NCI-H146 treated with DMSO at 0.1 percent for 48 hours (cell line): ENCODE measurements around the gene VKORC1L1.
"Not testable (repeated sequence)": the region's sequence is repeated elsewhere in the genome, so short reads cannot be mapped to it uniquely, and the experiment has no call there.

Source experiments
- DNase-seq: peaks from one replicate; lab custom pipeline; 2025; ENCODE audit not compliant: unreplicated experiment; lab: John Stamatoyannopoulos, UW

The VKORC1L1 gene

DNA sequence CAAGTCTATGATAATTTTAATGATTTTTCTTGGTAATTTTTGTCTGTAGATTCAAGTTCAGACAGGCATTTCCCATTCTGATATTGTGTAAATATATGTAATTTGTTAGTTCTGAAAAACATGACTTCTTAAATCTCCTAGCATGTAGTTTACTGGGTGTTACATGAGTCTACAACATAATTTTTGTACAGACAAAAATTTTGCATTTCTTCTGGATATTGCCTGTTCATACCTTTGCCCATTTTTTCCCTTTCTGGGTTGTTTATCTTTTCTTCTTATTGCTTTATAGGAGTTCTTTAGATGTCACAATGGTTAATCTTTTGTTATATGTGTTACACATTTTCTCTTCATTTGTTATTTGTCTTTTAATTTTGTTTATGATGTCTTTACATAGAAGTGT, 12.1 kb downstream of the VKORC1L1 start:
- not testable (repeated sequence) for DNase-seq

DNA sequence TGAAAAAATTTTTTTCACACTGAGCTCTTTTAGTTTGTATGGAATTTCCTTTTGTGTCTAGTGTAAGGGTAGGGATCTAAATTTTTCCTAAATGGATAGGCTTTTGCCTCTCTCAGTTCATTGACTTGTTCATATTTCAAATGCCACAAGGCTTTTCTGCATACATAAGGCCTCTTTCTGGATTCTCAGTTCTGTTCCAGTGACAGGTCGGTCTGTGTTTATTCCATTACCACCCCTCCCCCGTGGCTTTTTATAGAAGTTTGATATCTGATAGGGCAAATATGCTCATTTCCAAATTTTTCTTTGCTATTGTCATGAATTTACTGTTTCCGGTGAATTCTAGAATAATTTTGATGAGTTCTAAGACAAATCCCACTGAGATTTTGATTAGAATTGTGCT, 12.7 kb downstream of the VKORC1L1 start:
- not testable (repeated sequence) for DNase-seq

DNA sequence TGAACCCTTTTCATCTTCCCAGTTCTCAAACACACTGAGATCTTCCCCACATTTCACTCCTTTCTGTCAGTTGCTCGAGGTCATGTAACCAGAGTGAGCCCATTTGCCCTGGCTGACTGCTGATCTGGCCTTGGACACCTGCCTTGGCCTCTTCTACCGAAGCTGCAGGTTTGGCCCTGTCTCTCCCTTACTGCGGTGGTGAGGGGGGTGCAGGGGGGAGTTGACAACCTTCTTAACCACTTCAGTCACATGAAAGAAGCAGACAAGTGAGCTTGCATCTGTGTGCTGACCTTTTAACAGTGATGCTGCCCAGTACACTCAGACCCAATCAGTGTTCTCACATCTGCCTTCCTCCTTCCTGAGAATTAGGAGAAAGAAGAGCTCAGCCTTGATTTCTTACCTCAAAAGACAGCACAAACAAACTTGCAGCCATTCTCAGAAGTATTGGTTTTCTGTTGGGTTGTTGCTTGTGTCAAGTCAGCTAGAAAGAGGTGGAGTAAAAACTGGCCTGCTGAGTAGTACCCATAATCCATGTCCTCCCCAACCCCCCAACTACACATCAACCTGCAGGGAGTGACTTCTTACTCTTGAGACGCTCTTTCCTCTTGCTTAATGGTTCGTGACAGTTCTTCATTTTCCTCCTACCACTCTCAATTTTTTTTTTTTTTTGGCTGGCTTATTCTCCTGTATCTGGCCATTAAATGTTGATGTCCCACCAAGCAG, 15.7 kb downstream of the VKORC1L1 start:
- not testable (repeated sequence) for DNase-seq

DNA sequence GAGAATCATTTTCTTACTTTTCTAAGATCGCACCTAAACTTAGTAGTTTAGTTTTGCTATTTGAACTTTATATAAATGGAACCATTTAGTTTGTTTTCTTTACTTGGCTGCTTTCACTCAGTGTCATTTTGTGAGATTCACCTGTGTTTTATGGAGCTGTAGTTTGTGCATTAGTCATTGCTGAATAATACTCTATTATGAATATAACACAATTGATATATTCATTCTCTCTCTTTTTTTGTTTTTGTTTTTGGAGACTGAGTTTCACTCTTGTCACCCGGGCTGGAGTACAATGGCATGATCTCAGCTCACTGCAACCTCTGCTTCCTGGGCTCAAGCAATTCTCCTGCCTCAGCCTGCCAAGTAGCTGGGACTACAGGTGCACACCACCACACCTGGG, 16.8 kb downstream of the VKORC1L1 start:
- not testable (repeated sequence) for DNase-seq

DNA sequence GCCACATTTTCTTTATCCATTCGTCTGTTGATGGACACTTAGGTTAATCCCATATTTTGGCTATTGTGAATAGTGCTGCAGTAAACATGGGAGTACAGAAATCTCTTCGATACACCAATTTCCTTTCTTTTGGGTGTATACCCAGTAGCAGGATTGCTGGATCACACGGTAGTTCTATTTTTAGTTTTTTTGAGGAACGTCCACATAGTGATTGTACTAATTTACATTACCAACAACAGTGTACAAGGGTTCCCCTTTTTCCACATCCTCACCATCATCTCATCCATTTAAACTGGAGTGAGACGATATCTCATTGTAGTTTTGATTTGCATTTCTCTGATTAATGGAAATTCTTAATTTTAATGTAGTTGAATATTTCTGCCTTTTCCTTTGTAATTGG, 19.3 kb downstream of the VKORC1L1 start:
- DNase-seq, result no peak

DNA sequence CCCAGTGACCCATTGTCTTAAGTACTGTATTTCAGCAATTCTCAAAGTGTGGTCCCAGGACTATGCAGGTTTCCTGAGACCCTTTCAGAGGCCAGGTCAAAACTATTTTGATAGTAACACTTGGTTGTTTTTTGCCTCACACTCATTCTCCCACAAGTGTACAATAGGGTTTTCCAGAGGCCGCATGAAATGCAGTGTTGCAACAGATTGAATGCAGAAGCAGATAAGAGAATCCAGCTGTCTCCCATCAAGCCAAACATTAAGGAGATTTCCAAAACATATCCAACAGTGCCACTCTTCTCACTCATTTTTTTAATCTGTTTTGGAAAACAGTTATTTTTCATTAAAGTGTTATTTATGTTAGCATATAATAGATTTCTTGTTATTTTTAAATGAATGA, 20.0 kb downstream of the VKORC1L1 start:
- no peak for DNase-seq

DNA sequence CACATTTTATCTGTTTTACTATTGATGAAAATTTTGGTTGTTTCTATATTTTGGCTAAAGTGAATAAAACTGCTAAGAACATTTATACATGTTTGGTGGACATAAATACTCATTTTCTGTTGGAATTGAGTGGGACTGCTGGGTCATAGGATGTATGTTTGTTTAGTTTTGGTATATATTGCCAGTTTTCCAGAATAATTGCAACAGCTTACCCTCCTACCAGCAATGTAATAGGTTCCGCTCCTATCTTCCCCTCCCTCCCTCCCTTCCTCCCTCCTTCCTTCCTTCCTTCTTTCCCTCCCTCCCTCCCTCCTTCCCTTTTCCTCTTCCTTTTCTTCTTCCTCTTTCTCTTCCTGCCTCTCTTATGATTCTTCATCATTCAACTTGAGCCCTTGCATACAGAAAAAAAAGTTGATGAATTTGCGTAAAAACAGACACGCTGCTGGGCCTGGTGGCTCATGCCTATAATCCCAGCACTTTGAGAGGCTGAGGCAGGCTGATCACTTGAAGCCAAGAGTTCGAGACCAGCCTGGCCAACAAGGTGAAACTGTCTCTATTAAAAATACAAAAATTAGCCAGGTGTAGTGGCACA, 23.5 kb downstream of the VKORC1L1 start:
- no peak for DNase-seq

DNA sequence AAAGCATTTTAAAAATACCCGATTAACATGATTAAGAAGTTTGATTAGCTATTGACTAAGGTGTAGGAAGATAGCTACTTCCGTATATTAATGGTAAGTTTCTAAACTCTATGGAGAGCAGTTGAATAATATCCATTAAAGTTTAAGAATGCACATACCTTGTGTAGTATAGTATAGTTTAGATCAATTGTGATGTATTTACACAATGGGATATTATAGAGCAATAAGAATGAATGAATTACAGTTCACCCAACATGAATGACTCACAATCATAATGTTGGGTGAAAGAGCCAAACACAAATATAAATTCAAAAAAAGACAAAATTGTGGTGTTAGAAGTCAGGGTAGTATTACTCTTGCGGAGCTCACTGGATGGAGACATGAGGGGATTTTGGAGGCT, 24.4 kb downstream of the VKORC1L1 start:
- not testable (repeated sequence) for DNase-seq

DNA sequence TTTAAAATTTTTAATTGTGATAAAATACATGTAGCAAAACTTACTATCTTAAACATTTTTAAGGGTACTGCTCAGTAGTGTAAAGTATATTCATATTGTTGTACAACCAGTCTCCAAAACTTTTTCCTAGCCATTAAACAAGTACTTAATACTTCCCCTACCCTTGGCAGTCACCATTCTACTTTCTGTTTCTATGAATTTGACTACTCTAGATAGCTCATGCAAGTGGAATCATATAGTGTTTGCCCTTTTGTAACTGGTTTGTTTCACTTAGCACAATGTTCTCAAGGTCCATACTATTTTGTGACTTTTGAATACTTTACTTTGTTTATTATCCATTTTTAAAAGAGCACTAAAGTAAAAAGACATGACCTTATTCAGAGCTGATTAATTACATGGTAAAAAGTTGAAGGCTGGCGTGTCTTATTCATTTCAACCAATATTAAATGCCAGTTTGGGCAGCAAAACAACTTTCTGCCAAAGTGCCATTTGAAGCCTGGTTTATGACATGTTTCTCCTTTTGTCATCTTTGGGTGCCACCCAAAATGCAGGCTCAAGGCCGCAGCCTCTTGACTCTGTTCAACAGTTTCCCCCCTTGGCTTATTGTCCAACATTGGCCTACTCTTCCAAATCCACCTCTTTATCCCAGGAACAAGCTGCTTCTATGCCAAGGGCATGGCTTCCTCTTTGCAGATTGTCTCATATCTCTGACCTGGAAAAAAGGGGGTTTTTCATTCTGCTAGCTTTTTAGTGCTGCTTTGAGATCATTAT, 26.0 kb downstream of the VKORC1L1 start:
- DNase-seq, result not testable (repeated sequence)

DNA sequence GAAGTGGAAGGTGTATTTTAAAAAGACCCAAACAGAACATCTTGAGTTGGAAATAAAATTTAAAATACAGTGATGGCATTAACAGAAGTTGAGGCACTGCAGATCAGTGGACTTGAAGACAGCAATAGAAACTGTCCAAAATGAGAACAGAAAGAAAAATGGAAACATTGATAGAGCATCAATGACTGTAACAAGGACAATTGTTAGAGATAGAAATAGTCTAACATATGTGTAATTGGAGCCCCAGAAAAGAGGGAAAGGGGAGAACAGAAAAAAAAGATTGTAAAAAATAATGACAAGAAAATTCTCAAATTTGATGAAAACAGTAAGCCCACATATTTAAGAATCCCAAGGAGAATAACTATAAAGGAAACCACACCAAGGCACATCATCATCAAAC, 29.4 kb downstream of the VKORC1L1 start:
- no peak for DNase-seq

DNA sequence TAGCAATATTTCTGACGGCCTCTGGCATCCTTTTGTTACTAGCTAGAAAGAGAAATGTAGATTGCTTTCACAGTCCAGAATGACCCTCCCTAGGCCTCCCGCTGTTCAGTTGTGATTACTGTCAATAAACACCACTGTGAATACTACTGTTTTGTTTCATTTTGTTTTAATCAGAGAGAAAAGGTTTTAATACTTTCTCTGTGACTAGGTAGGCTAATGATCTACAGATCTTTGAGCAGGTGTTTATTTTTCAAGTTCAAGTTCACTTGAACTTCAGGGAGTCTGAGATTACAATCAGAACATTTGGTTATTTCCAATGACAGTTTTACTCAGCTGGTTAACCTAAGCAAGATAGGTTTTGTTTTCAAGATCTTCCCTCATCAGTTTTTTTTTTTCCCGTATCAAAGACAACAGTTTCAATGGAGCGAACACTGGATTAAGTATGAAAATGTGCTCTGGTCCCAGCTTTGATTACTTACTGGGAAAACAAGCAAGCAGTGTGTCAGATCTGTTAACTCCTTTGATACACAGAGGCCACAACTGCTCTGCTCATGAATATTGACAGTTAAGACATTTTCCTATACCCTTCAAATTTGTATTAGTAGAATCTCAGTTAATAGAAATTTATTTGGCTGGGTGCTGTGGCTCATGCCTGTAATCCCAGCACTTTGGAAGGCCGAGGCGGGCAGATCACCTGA, 34.8 kb downstream of the VKORC1L1 start:
- DNase-seq, result peak; percentile 40

DNA sequence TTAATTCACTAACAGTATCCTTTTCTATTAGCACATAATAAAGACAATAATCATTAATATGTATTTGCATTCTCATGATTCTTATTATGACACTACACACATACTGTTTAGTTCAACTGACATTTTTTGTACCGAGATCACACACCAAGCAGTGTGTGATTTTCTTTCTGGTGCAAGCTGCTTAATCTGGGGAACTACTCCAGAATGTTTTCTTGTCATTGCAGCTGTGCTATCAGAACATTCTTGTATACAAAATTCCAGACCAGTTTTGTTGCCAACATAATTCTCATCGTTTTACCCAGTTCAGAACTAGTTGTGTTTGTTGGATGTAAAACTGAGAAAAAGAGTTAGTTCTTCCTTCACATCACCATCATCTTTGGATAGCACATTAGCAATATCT, 37.4 kb downstream of the VKORC1L1 start:
- DNase-seq, result no peak

DNA sequence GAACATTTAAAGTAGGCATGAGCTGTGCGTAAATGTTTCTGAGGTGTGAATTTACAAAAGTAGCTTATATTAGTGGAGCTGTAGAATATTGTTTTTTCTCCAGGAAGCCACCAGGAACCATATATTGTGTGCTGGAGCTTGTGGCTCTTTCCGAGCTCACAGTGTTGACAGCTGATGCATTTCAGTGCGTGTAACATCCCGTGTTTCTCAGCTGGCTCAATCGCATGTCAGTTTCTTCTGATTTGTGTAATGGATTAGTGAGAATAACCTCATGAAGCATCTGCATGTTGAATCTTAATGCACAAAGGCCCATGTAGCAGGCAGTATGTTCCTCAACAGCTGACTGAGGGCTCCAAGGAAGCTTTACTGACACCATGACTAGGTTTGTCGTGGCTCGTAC, 39.4 kb downstream of the VKORC1L1 start:
- DNase-seq, result no peak

DNA sequence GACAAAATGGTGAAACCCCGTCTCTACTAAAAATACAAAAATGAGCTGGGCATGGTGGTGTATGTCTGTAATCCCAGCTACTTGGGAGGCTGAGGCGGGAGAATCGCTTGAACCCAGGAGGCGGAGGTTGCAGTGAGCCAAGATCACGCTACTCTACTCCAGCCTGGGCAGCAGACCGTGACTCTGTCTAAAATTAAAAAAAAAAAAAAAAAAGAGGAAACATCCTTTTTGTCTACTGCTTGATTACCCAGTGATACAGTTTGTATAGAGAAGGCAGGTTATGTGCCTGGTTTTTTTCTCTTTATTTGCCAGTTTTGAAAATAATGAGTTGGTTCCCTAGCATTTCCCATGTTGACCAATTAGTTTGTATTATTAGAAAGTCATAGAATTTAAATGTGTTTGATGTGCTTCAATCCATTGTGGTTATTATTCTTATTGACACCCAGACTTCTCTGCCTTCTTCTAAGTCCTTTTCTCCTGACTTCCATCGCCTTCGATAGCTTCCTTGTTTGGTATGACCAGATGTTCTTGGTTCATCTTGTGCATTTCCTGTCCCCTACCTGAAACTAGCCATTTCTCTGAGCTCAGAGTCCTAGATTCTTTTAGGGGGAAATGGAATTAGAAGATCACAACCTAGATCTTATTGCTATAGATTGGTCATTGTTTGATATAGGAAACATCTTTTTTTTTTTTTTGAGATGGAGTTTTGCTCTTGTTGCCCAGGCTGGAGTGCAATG, 43.2 kb downstream of the VKORC1L1 start:
- no peak for DNase-seq

DNA sequence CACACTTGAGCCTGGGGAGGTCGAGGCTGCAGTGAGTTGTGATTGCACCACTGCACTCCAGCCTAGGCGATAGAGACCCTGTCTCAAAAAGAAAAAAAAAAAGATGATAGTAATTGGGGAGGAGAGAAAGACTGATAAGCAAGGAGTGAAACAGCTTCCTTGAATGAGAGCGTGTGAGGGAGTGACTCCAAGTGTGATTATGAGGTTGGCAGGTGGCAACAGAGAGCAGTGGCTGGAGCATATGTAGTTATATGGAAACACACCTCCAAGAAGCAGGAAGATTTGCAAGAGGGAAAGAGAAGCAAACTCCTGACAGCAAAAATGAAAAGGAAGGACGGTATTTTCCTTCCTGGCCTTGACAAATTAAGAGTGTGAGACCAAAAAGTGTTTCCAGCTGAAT, 50.4 kb downstream of the VKORC1L1 start:
- DNase-seq, result no peak

DNA sequence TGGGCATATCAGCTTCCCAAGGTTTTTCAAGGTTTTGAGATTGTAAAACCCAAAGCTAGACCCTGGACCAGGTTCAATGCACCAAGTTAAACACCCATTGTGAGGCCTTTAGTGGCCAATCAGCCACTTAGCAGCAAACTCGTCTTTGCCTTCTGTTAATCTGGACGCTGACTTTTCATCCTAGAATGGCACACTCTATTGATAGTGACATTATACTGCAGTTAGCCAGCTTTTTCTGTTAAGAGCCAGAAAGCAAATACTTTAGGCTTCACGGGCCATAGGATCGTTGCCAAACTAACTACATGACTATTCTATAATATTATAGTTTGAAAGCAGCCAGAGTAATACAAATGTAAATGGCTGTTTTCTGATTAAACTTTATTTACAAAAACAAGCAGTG, 51.3 kb downstream of the VKORC1L1 start:
- DNase-seq, result no peak

DNA sequence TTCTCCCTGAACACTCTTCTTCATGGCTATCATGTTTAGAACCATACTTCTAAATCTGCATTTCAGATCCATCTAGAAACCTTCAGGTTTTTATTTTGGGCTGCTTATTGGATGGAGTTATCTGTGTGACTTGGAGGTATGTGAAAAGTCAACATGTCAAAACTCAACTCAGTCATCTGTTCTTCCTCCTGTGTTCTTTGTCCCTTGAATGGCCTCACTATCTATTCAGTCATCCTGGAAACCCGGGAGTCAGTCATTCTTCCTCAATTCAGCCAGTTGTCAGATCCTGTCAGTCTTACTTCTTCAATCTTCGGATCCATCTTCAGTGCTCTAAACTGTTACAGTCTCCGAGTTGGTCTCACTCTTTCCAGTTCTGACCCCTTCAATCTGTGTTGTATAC, 52.2 kb downstream of the VKORC1L1 start:
- DNase-seq, result no peak

DNA sequence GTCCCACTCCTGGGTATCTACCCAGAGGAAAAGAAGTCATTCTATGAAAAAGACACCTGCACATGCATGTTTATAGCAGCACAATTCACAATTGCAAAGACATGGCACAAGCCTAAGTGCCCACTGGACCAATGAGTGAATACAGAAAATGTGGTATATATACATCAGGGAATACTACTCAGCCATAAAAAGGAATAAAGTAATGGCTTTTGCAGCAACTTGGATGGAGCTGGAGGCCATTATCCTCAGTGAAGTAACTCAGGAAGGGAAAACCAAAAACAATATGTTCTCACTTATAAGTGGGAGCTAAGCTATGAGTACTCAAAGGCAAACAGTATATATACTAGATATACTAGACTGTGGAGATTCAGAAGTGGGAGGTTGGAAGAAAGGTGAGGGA, 53.7 kb downstream of the VKORC1L1 start:
- DNase-seq, result no peak

DNA sequence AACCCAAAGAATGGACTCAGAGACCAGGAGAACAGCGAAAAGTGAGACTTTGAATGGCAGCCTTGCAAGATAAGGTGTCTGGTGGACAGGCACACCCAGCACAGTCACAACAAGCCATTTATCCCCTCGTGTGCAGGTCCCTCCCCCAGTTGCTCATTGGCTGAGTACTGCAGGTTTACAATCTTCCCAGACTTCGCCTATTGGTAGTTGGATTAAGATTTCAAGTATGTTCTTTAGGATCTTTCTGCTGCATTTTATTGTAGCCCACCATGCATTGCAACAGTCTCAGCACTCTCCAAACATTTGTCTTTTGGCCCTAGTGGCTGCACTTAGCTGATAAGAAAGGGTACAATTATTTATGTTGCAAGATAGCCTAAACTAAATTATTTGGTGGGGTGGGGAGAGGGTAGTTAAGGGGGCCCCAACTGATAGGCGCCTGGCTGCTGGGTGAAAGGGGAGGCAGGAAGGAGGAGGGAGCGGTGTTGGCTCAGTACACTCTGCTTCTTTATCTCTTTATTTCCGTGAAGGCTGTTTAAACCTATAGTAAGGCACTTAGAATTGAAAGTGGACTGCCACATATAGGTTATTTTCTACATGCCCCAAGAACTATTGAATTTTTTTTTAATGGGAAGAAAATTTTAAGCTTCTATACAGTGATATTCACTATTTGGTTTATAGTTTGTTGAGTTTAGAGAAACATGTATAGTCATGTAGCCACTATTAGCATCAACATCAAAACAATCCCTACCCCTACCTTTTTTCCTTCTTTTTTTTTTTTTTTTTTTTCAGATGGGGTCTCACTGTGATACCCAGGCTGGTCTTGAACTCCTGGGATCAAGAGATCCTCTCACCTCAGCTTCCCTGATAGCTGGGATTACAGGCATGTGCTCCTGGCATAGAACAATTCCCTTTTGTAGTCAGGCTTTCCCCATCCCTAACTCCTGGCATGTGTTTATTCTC, 54.9 kb downstream of the VKORC1L1 start:
- DNase-seq, result no peak

DNA sequence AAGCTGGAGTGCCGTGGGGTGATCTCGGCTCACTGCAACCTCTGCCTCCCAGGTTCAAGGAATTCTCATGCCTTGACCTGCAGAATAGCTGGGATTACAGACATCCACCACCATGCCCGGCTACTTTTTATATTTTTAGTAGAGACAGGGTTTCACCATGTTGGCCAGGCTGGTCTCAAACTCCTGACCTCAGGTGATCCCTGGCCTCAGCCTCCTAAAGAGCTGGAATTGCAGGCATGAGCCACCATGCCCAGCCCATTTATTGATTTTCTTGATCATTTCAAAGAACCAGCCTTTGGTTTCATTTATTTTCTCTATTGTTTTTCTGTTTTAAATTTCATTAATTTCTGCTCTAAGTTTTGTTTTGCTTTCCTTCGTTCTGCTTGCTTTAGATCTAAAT, 58.8 kb downstream of the VKORC1L1 start:
- DNase-seq, result no peak
